GM12873 (cell line): ENCODE results near the gene SGK1.

Experiments
- TF ChIP-seq, protein P1 (sequence below): IDR thresholded peaks from 2 replicates; pipeline ENCODE4 v1.5.1; 2012; ENCODE audit warnings: low read depth, mild to moderate bottlenecking, moderate library complexity, low read length, control low read depth; ENCODE audit not compliant: insufficient read depth; ENCODE audit errors: missing control alignments

SGK1 gene

DNA sequence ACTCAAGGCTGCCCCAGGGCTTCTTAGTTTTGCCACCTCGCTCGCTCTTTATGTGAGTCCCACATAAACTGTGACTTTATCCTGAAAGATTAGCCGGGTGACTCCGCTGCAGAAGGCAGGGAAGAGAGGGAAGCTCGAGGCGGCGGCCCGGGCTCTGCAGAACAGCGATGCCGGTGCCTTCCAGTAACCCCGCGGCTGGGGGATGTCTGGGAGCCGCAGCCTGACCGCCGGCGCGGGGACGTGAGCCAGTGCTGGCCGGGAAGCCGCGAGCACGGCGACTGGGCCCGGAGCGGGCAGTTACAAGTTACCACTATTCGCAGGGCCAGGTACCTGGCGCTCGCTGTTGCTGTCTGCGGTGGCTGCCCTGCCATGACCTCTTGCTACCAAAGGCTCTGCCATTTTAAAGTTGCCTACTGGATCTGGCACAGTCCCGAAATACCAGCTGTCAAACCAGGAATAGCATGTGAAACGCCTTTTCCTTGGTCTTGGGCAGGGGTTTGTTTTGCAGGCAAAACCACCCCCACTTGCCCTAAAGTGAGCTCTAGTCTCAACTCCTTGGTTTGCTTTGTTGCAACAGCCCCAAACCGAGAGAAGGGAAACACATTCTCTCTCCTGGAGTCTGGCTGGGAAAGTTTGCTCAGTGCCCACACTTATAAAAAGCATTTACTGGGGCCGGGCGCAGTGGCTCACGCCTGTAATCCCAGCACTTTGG lies 141.5 kb downstream of the SGK1 start:
- TF ChIP-seq, protein P1, sequence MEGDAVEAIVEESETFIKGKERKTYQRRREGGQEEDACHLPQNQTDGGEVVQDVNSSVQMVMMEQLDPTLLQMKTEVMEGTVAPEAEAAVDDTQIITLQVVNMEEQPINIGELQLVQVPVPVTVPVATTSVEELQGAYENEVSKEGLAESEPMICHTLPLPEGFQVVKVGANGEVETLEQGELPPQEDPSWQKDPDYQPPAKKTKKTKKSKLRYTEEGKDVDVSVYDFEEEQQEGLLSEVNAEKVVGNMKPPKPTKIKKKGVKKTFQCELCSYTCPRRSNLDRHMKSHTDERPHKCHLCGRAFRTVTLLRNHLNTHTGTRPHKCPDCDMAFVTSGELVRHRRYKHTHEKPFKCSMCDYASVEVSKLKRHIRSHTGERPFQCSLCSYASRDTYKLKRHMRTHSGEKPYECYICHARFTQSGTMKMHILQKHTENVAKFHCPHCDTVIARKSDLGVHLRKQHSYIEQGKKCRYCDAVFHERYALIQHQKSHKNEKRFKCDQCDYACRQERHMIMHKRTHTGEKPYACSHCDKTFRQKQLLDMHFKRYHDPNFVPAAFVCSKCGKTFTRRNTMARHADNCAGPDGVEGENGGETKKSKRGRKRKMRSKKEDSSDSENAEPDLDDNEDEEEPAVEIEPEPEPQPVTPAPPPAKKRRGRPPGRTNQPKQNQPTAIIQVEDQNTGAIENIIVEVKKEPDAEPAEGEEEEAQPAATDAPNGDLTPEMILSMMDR, result no peak

- TF ChIP-seq, protein P1, result no peak
These were observed 142.2 kb downstream of the SGK1 start for GRCh38 chr6:134175532-134176263.

- TF ChIP-seq, protein P1, result no peak
These were observed 143.0 kb downstream of the SGK1 start for GRCh38 chr6:134174672-134175531.

DNA sequence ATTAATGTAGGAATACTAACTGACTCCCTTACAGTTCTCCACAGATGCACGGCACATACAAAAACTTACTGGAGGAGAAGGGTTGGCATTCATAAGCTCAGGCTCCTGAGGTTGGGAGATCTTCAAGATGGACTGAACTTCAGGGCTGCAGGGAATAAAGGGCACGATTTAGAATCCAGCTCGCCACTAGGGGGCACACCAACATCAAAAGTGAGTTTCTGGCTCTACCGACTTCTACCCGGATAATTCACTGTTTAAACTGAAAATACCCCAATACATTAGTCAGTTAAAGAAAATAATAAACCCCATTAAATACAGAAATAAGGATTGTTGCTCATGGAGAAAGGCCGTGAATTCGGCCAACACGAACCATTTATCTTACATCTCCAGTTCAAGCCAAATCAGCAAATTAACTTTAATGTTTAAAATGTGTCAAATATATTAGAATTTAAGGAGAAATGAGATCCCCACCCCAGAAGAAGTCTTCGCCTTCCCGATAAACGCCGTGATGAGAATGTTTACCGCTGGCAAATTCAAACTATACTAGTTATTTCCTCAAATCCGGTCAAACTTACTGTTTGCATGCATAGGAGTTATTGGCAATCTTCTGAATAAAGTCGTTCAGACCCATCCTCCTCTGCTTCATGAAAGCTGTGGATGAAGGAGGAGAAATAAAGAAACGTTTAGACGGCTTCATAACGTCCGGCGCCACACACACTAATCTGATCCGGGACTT lies 143.8 kb downstream of the SGK1 start:
- TF ChIP-seq, protein P1, result peak; percentile 74

GRCh38 chr6:134173366-134173725 lies 144.6 kb downstream of the SGK1 start:
- TF ChIP-seq, protein P1, result no peak

DNA sequence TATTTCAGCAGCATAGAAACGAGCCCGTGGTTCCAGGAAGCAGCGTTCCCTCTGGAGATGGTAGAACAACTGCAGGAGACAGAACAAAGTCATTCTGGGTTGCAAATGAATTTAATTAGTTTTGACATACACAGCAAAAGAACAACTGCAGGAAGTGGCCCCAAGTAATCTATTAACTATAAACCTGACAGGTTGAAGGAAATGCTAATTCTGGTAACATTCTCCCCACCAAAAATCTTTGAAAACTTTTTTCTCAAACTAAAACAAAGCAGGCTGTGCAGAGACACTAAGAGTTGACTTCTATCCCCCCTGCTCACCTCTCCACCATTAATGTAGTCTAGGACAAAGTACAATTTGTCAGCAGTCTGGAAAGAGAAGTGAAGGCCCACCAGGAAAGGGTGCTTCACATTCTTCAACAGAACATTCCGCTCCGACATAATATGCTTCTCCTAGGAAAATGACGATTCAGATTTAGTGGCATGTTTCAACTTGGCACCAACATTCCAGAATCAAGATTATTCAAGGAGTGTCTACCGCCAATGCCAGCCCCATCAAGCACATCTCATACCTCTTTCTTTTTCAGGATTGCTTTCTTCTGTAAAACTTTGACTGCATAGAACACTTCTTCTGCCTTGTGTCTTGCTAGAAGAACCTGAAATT lies 145.1 kb downstream of the SGK1 start:
- TF ChIP-seq, protein P1, result no peak
